ENCODE data around the gene ABLIM3.

Gene ABLIM3

DNA sequence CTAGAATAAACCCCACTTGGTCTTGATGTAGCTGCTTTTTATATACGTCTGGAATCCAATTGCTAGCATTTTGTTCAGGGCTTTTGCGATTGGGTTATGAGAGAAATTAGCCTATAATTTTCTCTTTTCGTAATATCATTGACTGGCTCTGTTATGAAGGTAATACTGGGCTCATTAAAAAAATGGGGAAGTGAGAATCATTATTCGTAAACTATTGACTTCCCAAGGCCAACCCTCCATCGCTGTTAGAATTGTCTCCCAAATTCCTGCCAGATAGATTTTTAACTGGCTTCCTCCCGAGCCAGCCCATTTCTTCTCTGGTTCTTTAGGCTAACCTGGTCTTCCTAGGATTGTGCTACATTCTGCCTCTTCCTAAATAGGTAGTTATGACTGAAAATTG lies 168.1 kb downstream of the ABLIM3 start:
- no peak for DNase-seq (ENCODE audit: low read depth)

Measured in GM04504 (cell line).